ENCODE measurements around the gene SMIM24. TPM values are rescaled to one million over a fixed set of nuclear protein-coding genes. Genes with fewer than 3 reads are reported as not detected.

Gene SMIM24
- total and polyA plus RNA-seq, 10 donors, result 0.63 to 3.0 (median 1.3) TPM; not detected in 3

- no peak overlapping the region for H3K4me3 ChIP-seq
- no peaks in the 10 kb centered on the region for H3K9me3 ChIP-seq
- 88 to 96% (median 91%) methylated on average over 10 to 12 of the region's 12 CpGs for WGBS, 5 donors
- DNase-seq, result no peak
- TF ChIP-seq POLR2AphosphoS5 (IDR thresholded peaks at IDR 0.05) (peak in 1 of 3 donors; percentile 31), CTCF (IDR thresholded peaks at IDR 0.05 in 8 of 11, conservative IDR thresholded peaks at IDR 0.05 in 3 of 11) (no peak), POLR2A (IDR thresholded peaks at IDR 0.05) (no peak)
- intact Hi-C loops (cut with DNase I; ENCODE audit: low total_unique reads), result no loop called here
- peaks cover 13 to 99% (median 47%) of the 10 kb centered on the region in 6 donors for H3K4me1 ChIP-seq
- H3K27me3 ChIP-seq (replicated peaks in 1 of 7), result no peaks in the 10 kb centered on the region
- peaks cover 0 to 68% (median 9%) of the 10 kb centered on the region in 6 donors for H3K36me3 ChIP-seq
- H3K27ac ChIP-seq, result no peak overlapping the region
Observed at GRCh38 chr19:3514930-3515329, 34.6 kb upstream of the SMIM24 start.

- 87 to 94% (median 89%) methylated on average over 13 to 23 of the region's 23 CpGs for WGBS, 5 donors
- Histone ChIP-seq H3K36me3 (peaks cover 0 to 68% (median 5%) of the 10 kb centered on the region in 6 donors), H3K4me1 (peaks cover 17 to 100% (median 55%) of the 10 kb centered on the region in 6 donors), H3K4me3 (no peak overlapping the region), H3K27me3 (replicated peaks in 1 of 7) (no peaks in the 10 kb centered on the region), H3K27ac (no peak overlapping the region), H3K9me3 (no peaks in the 10 kb centered on the region)
- TF ChIP-seq POLR2A (IDR thresholded peaks at IDR 0.05), result no peak
- no peak for TF ChIP-seq CTCF (IDR thresholded peaks at IDR 0.05 in 8 of 11, conservative IDR thresholded peaks at IDR 0.05 in 3 of 11)
- TF ChIP-seq POLR2AphosphoS5 (IDR thresholded peaks at IDR 0.05), result no peak
- DNase-seq, result no peak
- intact Hi-C loops (cut with DNase I; ENCODE audit: low total_unique reads), result no loop called here
Observed at GRCh38 chr19:3513229-3514140, 33.2 kb upstream of the SMIM24 start.

- 92 to 95% (median 94%) methylated on average over 13 to 17 of the region's 17 CpGs for WGBS, 5 donors
- Histone ChIP-seq H3K27ac (no peak overlapping the region), H3K4me3 (no peak overlapping the region), H3K36me3 (peaks cover 0 to 70% (median 5%) of the 10 kb centered on the region in 6 donors), H3K27me3 (replicated peaks in 1 of 7) (no peaks in the 10 kb centered on the region), H3K9me3 (no peaks in the 10 kb centered on the region), H3K4me1 (peaks cover 21 to 100% (median 58%) of the 10 kb centered on the region in 6 donors)
- intact Hi-C loops (cut with DNase I; ENCODE audit: low total_unique reads), result no loop called here
- DNase-seq, result no peak
- TF ChIP-seq POLR2A (IDR thresholded peaks at IDR 0.05) (no peak), CTCF (IDR thresholded peaks at IDR 0.05 in 8 of 11, conservative IDR thresholded peaks at IDR 0.05 in 3 of 11) (no peak), POLR2AphosphoS5 (IDR thresholded peaks at IDR 0.05) (no peak)
Observed at GRCh38 chr19:3512562-3513228, 32.4 kb upstream of the SMIM24 start.

Measured in spleen (tissue), 11 donors.